ENCODE measurements around the gene ID1. TPM values are rescaled to one million over a fixed set of nuclear protein-coding genes. Genes with fewer than 3 reads are reported as not detected.

ID1 gene
- total and polyA plus RNA-seq, 2 of the 13 experiments (the other 11 are each of a cell fraction or from before 2014, with no cell fraction given) = 320 to 419 TPM

DNA sequence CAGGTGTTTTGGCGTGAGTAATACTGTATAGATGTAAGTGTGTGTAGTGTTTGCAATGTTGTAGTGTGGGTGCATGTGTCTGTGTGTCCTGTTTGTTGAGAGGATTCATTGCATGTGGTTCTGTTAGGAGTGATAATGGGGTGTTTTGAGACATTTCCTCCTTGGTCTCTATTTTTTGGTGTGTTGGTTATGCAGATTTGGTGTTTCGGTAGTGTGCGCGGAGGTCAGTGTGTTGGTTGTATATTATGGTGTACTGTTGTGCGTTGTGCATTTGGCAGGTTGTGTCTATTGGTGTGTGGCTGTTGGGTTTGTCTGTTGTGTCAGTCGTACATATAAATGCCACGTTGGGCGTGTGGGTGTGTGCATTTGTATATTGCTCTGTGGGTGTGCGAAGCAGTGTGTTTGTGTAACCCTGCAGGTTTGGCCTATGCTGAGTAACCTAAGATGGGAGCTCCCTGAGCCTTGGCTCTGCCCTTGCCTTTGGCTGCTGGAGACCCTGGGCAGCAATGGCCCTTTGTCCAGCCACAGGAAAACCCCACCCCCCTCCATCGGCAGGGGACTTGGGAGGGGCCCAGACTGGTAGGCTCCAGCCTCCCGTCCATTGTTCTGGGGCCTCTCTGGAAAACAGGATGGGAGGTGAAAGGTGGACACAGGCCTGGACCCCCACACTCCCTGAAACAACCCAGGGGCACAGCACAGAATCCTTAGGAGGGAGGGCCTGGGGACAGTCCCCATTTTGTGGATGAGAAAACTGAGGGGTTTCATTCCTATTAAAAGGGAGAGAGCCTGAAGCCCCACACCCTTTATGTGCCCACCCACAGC, 10.3 kb upstream of the ID1 start (continued):
- TF ChIP-seq, protein P1, sequence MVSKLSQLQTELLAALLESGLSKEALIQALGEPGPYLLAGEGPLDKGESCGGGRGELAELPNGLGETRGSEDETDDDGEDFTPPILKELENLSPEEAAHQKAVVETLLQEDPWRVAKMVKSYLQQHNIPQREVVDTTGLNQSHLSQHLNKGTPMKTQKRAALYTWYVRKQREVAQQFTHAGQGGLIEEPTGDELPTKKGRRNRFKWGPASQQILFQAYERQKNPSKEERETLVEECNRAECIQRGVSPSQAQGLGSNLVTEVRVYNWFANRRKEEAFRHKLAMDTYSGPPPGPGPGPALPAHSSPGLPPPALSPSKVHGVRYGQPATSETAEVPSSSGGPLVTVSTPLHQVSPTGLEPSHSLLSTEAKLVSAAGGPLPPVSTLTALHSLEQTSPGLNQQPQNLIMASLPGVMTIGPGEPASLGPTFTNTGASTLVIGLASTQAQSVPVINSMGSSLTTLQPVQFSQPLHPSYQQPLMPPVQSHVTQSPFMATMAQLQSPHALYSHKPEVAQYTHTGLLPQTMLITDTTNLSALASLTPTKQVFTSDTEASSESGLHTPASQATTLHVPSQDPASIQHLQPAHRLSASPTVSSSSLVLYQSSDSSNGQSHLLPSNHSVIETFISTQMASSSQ (IDR thresholded peaks at IDR 0.05; ENCODE audit: low read depth) = peak; percentile 60; the same call in 1 of the 2 replicates
- TF ChIP-seq, protein P1 (CRISPR knock-in tag; IDR thresholded peaks at IDR 0.05; ENCODE audit: borderline replicate concordance) = peak; percentile 84
- TF ChIP-seq ELF3 (CRISPR knock-in tag; IDR thresholded peaks at IDR 0.05) = peak; percentile 51; the same call in 1 of the 2 replicates
- 0 out of 2 replicates have a peak, but pooled peaks have one; percentile 48 for TF ChIP-seq BRD4 (CRISPR knock-in tag; IDR thresholded peaks at IDR 0.05)
- TF ChIP-seq, protein P2, sequence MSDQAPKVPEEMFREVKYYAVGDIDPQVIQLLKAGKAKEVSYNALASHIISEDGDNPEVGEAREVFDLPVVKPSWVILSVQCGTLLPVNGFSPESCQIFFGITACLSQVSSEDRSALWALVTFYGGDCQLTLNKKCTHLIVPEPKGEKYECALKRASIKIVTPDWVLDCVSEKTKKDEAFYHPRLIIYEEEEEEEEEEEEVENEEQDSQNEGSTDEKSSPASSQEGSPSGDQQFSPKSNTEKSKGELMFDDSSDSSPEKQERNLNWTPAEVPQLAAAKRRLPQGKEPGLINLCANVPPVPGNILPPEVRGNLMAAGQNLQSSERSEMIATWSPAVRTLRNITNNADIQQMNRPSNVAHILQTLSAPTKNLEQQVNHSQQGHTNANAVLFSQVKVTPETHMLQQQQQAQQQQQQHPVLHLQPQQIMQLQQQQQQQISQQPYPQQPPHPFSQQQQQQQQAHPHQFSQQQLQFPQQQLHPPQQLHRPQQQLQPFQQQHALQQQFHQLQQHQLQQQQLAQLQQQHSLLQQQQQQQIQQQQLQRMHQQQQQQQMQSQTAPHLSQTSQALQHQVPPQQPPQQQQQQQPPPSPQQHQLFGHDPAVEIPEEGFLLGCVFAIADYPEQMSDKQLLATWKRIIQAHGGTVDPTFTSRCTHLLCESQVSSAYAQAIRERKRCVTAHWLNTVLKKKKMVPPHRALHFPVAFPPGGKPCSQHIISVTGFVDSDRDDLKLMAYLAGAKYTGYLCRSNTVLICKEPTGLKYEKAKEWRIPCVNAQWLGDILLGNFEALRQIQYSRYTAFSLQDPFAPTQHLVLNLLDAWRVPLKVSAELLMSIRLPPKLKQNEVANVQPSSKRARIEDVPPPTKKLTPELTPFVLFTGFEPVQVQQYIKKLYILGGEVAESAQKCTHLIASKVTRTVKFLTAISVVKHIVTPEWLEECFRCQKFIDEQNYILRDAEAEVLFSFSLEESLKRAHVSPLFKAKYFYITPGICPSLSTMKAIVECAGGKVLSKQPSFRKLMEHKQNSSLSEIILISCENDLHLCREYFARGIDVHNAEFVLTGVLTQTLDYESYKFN (CRISPR knock-in tag; conservative IDR thresholded peaks at IDR 0.05) = peak; percentile 82
- 0 out of 2 replicates have a peak, but pooled peaks have one; percentile 23 for TF ChIP-seq ZNF383 (CRISPR knock-in tag; IDR thresholded peaks at IDR 0.05; ENCODE audit: borderline replicate concordance)
- TF ChIP-seq, protein P3, sequence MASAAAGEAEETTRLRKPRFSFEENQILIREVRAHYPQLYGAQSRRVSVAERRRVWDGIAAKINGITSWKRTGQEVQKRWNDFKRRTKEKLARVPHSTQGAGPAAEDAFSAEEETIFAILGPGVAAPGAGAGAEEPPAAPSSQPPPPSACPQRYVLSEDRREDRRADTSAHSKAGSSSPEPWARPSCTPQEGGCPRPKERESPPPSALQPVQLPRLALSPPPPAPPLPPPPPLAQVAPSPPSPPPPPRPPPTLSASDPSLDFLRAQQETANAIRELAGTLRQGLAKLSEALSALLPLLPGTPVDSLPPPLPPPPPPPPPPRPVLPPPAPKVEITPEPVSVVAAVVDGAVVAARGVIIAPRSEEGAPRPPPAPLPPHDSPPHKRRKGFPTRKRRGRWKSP (CRISPR knock-in tag; IDR thresholded peaks at IDR 0.05) = peak; percentile 43; the same call in 1 of the 2 replicates
- TF ChIP-seq PITX1 (CRISPR knock-in tag; IDR thresholded peaks at IDR 0.05) = 0 out of 2 replicates have a peak, but pooled peaks have one; percentile 55
- TF ChIP-seq ZNF543 (CRISPR knock-in tag; IDR thresholded peaks at IDR 0.05) = peak; percentile 85; the same call in 1 of the 2 replicates
- TF ChIP-seq GPN1 (CRISPR knock-in tag; IDR thresholded peaks at IDR 0.05; ENCODE audit: borderline replicate concordance) = no peak
- TF ChIP-seq, protein P4, sequence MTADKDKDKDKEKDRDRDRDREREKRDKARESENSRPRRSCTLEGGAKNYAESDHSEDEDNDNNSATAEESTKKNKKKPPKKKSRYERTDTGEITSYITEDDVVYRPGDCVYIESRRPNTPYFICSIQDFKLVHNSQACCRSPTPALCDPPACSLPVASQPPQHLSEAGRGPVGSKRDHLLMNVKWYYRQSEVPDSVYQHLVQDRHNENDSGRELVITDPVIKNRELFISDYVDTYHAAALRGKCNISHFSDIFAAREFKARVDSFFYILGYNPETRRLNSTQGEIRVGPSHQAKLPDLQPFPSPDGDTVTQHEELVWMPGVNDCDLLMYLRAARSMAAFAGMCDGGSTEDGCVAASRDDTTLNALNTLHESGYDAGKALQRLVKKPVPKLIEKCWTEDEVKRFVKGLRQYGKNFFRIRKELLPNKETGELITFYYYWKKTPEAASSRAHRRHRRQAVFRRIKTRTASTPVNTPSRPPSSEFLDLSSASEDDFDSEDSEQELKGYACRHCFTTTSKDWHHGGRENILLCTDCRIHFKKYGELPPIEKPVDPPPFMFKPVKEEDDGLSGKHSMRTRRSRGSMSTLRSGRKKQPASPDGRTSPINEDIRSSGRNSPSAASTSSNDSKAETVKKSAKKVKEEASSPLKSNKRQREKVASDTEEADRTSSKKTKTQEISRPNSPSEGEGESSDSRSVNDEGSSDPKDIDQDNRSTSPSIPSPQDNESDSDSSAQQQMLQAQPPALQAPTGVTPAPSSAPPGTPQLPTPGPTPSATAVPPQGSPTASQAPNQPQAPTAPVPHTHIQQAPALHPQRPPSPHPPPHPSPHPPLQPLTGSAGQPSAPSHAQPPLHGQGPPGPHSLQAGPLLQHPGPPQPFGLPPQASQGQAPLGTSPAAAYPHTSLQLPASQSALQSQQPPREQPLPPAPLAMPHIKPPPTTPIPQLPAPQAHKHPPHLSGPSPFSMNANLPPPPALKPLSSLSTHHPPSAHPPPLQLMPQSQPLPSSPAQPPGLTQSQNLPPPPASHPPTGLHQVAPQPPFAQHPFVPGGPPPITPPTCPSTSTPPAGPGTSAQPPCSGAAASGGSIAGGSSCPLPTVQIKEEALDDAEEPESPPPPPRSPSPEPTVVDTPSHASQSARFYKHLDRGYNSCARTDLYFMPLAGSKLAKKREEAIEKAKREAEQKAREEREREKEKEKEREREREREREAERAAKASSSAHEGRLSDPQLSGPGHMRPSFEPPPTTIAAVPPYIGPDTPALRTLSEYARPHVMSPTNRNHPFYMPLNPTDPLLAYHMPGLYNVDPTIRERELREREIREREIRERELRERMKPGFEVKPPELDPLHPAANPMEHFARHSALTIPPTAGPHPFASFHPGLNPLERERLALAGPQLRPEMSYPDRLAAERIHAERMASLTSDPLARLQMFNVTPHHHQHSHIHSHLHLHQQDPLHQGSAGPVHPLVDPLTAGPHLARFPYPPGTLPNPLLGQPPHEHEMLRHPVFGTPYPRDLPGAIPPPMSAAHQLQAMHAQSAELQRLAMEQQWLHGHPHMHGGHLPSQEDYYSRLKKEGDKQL (CRISPR knock-in tag; IDR thresholded peaks at IDR 0.05; ENCODE audit: low read depth) = 0 out of 2 replicates have a peak, but pooled peaks have one; percentile 26

Measured in HepG2 (cell line).